ENCODE results near the gene SKA2. TPM values are rescaled to one million over a fixed set of nuclear protein-coding genes. Genes with fewer than 3 reads are reported as not detected.
"Not testable (repeated sequence)": the region's sequence is repeated elsewhere in the genome, so short reads cannot be mapped to it uniquely, and the experiment has no call there.

The SKA2 gene
- total RNA-seq, 1 donor from 2014 or later = 20.9 TPM

GRCh38 chr17:59186850-59187249, 31.9 kb upstream of the SKA2 start:
- DNase-seq (no peak), ATAC-seq (no peak)
- no peak for TF ChIP-seq CTCF (IDR thresholded peaks at IDR 0.05)
- intact Hi-C loops (cut with DNase I) = no loop called here
- H3K4me1 ChIP-seq = no peaks in the 10 kb centered on the region
- H3K9me3 ChIP-seq = no peaks in the 10 kb centered on the region
- H3K36me3 ChIP-seq = no peaks in the 10 kb centered on the region
- no peaks in the 10 kb centered on the region for H3K27me3 ChIP-seq (ENCODE audit: low read depth)
- no peak overlapping the region for H3K27ac ChIP-seq
- H3K4me3 ChIP-seq = no peak overlapping the region

- DNase-seq (no peak), ATAC-seq (no peak)
- no peak for TF ChIP-seq CTCF (IDR thresholded peaks at IDR 0.05)
- Histone ChIP-seq H3K36me3 (no peaks in the 10 kb centered on the region), H3K27ac (no peak overlapping the region), H3K9me3 (no peaks in the 10 kb centered on the region), H3K4me3 (no peak overlapping the region), H3K27me3 (ENCODE audit: low read depth) (no peaks in the 10 kb centered on the region), H3K4me1 (no peaks in the 10 kb centered on the region)
- intact Hi-C loops (cut with DNase I) = no loop called here
These were observed 31.0 kb upstream of the SKA2 start for GRCh38 chr17:59185997-59186396.

GRCh38 chr17:59181481-59181880, 26.5 kb upstream of the SKA2 start:
- Histone ChIP-seq H3K27me3 (ENCODE audit: low read depth) (no peaks in the 10 kb centered on the region), H3K9me3 (no peaks in the 10 kb centered on the region), H3K27ac (no peak overlapping the region), H3K4me1 (no peaks in the 10 kb centered on the region), H3K36me3 (no peaks in the 10 kb centered on the region), H3K4me3 (no peak overlapping the region)
- TF ChIP-seq CTCF (IDR thresholded peaks at IDR 0.05) = no peak
- intact Hi-C loops (cut with DNase I) = no loop called here
- ATAC-seq = no peak
- DNase-seq = no peak

DNA sequence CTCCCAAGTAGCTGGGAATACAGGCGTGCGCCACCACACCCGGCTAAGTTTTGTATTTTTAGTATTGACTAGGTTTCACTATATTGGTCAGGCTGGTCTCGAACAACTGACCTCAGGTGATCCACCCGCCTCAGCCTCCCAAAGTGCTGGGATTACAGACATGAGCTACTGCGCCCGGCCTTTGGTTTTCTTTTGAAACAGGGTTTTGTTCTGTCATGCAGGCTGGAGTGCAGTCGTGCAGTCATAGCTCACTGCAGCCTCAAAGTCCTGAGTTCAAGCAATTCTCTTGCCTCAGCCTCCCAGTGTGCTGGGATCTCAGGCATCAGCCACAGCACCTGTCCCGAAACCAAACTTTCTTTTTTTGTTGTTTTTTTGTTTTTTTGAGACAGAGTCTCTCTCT, 25.6 kb upstream of the SKA2 start:
- Histone ChIP-seq H3K4me1 (no peaks in the 10 kb centered on the region), H3K9me3 (no peaks in the 10 kb centered on the region), H3K36me3 (no peaks in the 10 kb centered on the region), H3K27me3 (ENCODE audit: low read depth) (no peaks in the 10 kb centered on the region), H3K4me3 (no peak overlapping the region), H3K27ac (no peak overlapping the region)
- TF ChIP-seq CTCF (IDR thresholded peaks at IDR 0.05) = no peak
- DNase-seq = no peak
- ATAC-seq = no peak
- intact Hi-C loops (cut with DNase I) = no loop called here

DNA sequence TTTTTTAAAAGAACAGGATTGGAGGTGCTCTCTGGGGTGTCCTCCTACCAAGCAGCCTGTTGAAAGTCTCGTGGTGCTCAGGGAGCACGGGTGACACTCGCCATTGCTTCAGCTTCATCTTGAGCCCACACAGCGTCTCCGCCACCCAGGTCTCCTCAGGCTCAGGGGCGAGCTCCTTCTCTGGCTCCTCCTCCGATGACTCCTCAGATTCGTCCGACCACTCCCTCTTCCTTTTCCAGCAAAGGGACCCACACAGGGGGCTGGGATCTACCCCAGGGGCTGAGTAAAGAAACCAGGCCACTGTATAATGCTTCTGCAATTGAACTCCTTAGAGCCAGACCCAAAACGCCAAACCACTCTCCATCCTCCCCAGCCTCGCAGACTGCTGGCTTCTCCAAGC, 24.6 kb upstream of the SKA2 start:
- H3K27me3 ChIP-seq (ENCODE audit: low read depth); H3K27ac ChIP-seq; H3K9me3 ChIP-seq; DNase-seq; intact Hi-C loops (cut with DNase I); H3K4me1 ChIP-seq; H3K36me3 ChIP-seq; H3K4me3 ChIP-seq; ATAC-seq: not testable (repeated sequence)

DNA sequence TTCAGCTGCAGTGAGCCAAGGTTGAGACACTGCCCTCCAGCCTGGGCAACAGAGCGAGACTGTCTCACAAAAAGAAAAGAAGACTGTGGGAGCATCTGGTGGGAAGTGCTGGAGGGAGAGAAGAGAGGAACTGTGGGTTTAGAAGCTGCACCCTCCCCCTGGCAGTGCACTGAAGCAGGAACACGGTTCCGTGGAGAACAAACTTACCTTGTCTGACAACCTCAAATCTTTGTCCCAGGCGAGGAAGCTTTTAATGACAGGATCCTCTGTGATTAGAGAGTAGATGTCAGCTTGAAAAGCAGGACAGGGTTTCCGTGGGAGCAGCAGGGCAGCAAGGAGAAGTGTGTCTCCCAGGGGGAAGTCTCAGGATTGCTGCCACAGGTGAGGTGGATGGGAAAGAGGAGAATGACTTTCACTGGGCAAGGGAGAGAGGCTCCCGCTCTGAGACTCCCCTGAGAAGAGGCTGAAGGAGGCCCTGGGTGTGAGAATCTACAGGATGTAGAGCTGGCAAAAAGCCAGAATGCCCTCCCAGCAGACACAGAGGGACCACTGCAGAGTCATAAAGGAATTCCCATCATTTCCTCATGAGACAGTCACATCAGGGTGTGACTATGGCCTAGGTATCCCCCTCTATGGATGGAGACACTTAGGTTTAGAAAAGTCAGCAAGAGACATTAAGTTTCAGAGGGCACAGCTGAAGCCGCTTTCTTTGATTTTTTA, 23.4 kb upstream of the SKA2 start:
- no peak overlapping the region for H3K27ac ChIP-seq
- ATAC-seq (no peak), DNase-seq (no peak)
- no peaks in the 10 kb centered on the region for H3K9me3 ChIP-seq
- no peaks in the 10 kb centered on the region for H3K4me1 ChIP-seq
- no peak for TF ChIP-seq CTCF (IDR thresholded peaks at IDR 0.05)
- H3K27me3 ChIP-seq (ENCODE audit: low read depth) = no peaks in the 10 kb centered on the region
- intact Hi-C loops (cut with DNase I) = no loop called here
- no peaks in the 10 kb centered on the region for H3K36me3 ChIP-seq
- H3K4me3 ChIP-seq = no peak overlapping the region
